ENCODE measurements around the gene ARL10. TPM values are rescaled to one million over a fixed set of nuclear protein-coding genes. Genes with fewer than 3 reads are reported as not detected.

Gene ARL10
- total and polyA plus RNA-seq, 4 donors = 0.35 to 2.2 (median 1.5) TPM

DNA sequence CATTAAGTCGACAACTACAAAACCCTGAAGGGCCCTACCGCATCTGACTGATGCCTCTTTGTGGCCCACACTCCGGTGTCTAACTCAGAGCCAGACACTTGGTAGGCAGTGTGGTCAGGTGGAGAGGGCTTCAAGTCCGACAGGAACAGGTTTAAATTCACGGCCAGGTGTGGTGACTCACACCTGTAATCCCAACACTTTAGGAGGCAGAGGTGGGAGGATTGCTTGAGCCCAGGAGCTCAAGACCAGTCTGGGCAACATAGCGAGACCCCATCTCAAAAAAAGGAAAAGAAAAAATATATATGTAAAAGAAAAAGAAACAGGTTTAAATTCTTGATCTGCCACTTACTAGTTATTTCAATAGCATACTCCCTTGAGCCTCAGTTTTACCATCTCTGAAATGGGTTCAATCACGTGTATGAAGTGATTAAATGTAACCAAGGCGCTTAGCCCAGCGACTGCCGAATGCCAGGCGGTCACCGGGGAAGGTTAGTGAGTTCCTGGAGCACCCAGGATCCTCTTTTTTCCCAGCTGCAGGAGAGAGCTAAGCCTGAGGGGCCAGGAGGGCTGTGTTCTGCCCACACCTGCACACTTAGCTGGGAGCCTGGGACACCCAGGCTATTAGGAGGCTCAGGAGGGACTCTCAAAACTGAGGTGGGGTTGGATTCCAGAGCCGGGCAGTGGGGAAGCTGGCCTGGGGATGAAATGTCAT is 50.1 kb downstream of the ARL10 start:
- H3K27ac ChIP-seq (ENCODE audit: low read depth in 1 of 2, low read length in 2 of 2) = peak overlapping the region; percentile 82 to 84
- no peaks in the 10 kb centered on the region for H3K9me3 ChIP-seq (ENCODE audit: control insufficient read depth in 4 of 4, low read length in 3 of 4)
- DNase-seq (ENCODE audit: low spot score) = no peak
- no peaks in the 10 kb centered on the region for H3K27me3 ChIP-seq (ENCODE audit: control insufficient read depth in 4 of 4, insufficient read depth in 4 of 4, low read length in 3 of 4)
- 59% methylated on average over 13 of the region's 13 CpGs for WGBS
- peak overlapping the region; percentile 76 to 97 (median 91) for H3K4me3 ChIP-seq (ENCODE audit: low read depth in 1 of 3, low read length in 3 of 3)
- no peak for TF ChIP-seq SP1 (IDR thresholded peaks at IDR 0.05)
- TF ChIP-seq, protein P1, sequence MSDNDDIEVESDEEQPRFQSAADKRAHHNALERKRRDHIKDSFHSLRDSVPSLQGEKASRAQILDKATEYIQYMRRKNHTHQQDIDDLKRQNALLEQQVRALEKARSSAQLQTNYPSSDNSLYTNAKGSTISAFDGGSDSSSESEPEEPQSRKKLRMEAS (IDR thresholded peaks at IDR 0.05) = no peak
- no peak for TF ChIP-seq RAD21 (IDR thresholded peaks at IDR 0.05)
- no peak for TF ChIP-seq GABPA (IDR thresholded peaks at IDR 0.05 in 1 of 2, conservative IDR thresholded peaks at IDR 0.05 in 1 of 2)
- TF ChIP-seq, protein P2, sequence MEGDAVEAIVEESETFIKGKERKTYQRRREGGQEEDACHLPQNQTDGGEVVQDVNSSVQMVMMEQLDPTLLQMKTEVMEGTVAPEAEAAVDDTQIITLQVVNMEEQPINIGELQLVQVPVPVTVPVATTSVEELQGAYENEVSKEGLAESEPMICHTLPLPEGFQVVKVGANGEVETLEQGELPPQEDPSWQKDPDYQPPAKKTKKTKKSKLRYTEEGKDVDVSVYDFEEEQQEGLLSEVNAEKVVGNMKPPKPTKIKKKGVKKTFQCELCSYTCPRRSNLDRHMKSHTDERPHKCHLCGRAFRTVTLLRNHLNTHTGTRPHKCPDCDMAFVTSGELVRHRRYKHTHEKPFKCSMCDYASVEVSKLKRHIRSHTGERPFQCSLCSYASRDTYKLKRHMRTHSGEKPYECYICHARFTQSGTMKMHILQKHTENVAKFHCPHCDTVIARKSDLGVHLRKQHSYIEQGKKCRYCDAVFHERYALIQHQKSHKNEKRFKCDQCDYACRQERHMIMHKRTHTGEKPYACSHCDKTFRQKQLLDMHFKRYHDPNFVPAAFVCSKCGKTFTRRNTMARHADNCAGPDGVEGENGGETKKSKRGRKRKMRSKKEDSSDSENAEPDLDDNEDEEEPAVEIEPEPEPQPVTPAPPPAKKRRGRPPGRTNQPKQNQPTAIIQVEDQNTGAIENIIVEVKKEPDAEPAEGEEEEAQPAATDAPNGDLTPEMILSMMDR (IDR thresholded peaks at IDR 0.05; ENCODE audit: low read depth, low read length, missing input control) = no peak
- TF ChIP-seq RXRA (IDR thresholded peaks at IDR 0.05) = no peak
- TF ChIP-seq NR2F2 (IDR thresholded peaks at IDR 0.05) = no peak
- no peak for TF ChIP-seq TAF1 (conservative IDR thresholded peaks at IDR 0.05)
- TF ChIP-seq HNF4A (conservative IDR thresholded peaks at IDR 0.05) = no peak
- no peak for TF ChIP-seq FOXA2 (IDR thresholded peaks at IDR 0.05)
- TF ChIP-seq JUND (IDR thresholded peaks at IDR 0.05) = no peak
- peaks cover 0 to 3% (median 0%) of the 10 kb centered on the region in 4 donors for H3K36me3 ChIP-seq (ENCODE audit: control insufficient read depth in 4 of 4, insufficient read depth in 3 of 4, low read depth in 1 of 4, low read length in 3 of 4)
- peaks cover 4 to 19% (median 11%) of the 10 kb centered on the region in 4 donors for H3K4me1 ChIP-seq (ENCODE audit: control insufficient read depth in 4 of 4, insufficient read depth in 4 of 4, low read length in 3 of 4)
- H3K9ac ChIP-seq (ENCODE audit: low read depth in 1 of 2, low read length in 2 of 2) = peak overlapping the region; percentile 0 to 75

DNA sequence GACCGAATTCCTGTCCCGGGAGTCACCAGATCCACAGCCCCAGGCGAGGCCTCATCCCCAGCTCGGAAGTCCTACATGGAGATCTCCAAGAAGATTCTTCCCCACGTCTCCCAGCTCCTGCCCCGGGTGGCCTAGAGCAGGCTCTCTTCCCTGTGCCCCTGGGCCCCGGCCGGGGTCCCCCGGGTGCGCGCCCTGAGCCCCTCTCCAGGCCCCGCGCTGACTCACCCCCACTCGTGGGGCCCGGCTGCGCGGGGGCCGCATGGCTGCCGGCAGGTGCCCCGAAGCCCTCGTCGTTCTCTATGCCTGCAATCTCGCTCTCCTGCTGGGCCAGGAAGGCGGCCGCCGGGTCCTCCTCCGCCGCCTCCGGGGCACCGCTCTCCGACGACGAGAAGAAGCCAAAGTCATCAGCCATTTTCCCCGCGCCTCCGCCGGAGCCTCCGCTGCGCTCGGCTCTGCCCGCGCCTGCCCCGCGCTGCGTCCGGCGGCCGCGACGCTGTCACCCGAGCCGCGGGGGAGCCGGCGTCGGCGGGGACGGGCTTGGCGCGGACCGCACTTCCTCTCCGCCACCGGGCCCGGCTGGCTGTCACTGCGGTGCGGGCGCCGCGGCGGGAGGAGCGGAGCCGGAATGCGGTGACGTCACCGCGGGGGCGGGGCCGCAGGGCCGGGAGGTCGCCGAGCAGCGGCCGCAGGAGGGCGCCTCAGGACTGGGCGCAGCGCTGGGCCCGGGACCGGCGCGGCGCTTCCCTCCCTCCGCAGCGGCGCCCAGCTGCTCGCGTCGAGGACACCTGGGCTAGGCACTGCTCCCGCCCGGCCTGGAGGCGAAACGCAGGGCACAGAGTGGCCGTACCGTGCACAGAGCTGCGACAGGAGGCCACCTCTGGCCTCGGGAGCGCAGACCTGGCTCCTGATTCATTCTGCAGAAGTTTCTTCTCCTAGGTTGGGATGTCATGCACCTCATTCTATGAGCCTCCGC is 51.0 kb downstream of the ARL10 start, which contains the start of gene CLTB:
Gene CLTB (minus strand): TSS at position 588 of the 973 bp plus-strand sequence. CDS start 176 bp downstream, at position 412.
- no peak for TF ChIP-seq NR2F2 (IDR thresholded peaks at IDR 0.05)
- peak; percentile 68 to 74 for TF ChIP-seq RAD21 (IDR thresholded peaks at IDR 0.05)
- TF ChIP-seq, protein P2 (IDR thresholded peaks at IDR 0.05; ENCODE audit: low read depth, low read length, missing input control) = peak; percentile 83
- WGBS = 1% methylated on average over 107 of the region's 107 CpGs
- H3K4me1 ChIP-seq (ENCODE audit: control insufficient read depth in 4 of 4, insufficient read depth in 4 of 4, low read length in 3 of 4) = peaks cover 4 to 19% (median 11%) of the 10 kb centered on the region in 4 donors

More for the DNA sequence above, 51.0 kb downstream of the ARL10 start, which contains the start of gene CLTB:
- no peaks in the 10 kb centered on the region for H3K27me3 ChIP-seq (ENCODE audit: control insufficient read depth in 4 of 4, insufficient read depth in 4 of 4, low read length in 3 of 4)
- H3K27ac ChIP-seq (ENCODE audit: low read depth in 1 of 2, low read length in 2 of 2) = peak within 1 kb of the TSS; percentile 82 to 84
- peak within 1 kb of the TSS; percentile 76 to 97 (median 91) for H3K4me3 ChIP-seq (ENCODE audit: low read depth in 1 of 3, low read length in 3 of 3)
- peaks cover 0 to 1% (median 0%) of the 10 kb centered on the region in 4 donors for H3K36me3 ChIP-seq (ENCODE audit: control insufficient read depth in 4 of 4, insufficient read depth in 3 of 4, low read depth in 1 of 4, low read length in 3 of 4)
- peak; percentile 96 for DNase-seq (ENCODE audit: low spot score)
- H3K9me3 ChIP-seq (ENCODE audit: control insufficient read depth in 4 of 4, low read length in 3 of 4) = no peaks in the 10 kb centered on the region
- H3K9ac ChIP-seq (ENCODE audit: low read depth in 1 of 2, low read length in 2 of 2) = peak within 1 kb of the TSS; percentile 27 to 75
